Glutamatergic neuron (in vitro differentiated cells): ENCODE measurements around the gene DLL4. TPM values are rescaled to one million over a fixed set of nuclear protein-coding genes. Genes with fewer than 3 reads are reported as not detected.

ENCODE experiments used
- DNase-seq: peaks from one replicate; pipeline ENCODE4 v3.0.0; 2022
- H3K27ac Mint-ChIP-seq: one replicate; pipeline ENCODE4 v1.8.0; 2020; ENCODE audit warnings: mild to moderate bottlenecking, mixed read lengths, inconsistent platforms; ENCODE audit not compliant: unreplicated experiment
- H3K27me3 Mint-ChIP-seq: one replicate; pipeline ENCODE4 v1.8.0; 2020; ENCODE audit warnings: mild to moderate bottlenecking, moderate library complexity, mixed read lengths, inconsistent platforms; ENCODE audit not compliant: unreplicated experiment
- H3K36me3 Mint-ChIP-seq: one replicate; pipeline ENCODE4 v1.8.0; 2020; ENCODE audit warnings: mild to moderate bottlenecking, mixed read lengths, inconsistent platforms; ENCODE audit not compliant: unreplicated experiment
- H3K4me1 Mint-ChIP-seq: one replicate; pipeline ENCODE4 v1.8.0; 2020; ENCODE audit warnings: mild to moderate bottlenecking, low read depth, mixed read lengths, inconsistent platforms; ENCODE audit not compliant: unreplicated experiment
- H3K4me3 Mint-ChIP-seq: one replicate; pipeline ENCODE4 v1.8.0; 2020; ENCODE audit warnings: mild to moderate bottlenecking, mixed read lengths, inconsistent platforms; ENCODE audit not compliant: unreplicated experiment
- H3K9me3 Mint-ChIP-seq: one replicate; pipeline ENCODE4 v1.8.0; 2020; ENCODE audit warnings: mild to moderate bottlenecking, moderate library complexity, mixed read lengths, inconsistent platforms; ENCODE audit not compliant: unreplicated experiment
- total RNA-seq: library from RNA; stranded (reverse); fragmentation: NEBNext Ultra II Directional; extraction: Animal tissue kit (Norgen Biotek cat#: 25700); gene quantifications from one replicate; pipeline ENCODE4 v1.2.1, GENCODE V29; 2021; ENCODE audit not compliant: unreplicated experiment
- TF ChIP-seq, protein P1 (sequence below): fragments of 200-600 bp; sonication (generic); IDR thresholded peaks from one replicate; pipeline ENCODE4 v1.5.0; 2021; ENCODE audit not compliant: partially characterized antibody, unreplicated experiment

DLL4 gene
- total RNA-seq, 1 donor from 2014 or later, result 12.5 TPM

DNA sequence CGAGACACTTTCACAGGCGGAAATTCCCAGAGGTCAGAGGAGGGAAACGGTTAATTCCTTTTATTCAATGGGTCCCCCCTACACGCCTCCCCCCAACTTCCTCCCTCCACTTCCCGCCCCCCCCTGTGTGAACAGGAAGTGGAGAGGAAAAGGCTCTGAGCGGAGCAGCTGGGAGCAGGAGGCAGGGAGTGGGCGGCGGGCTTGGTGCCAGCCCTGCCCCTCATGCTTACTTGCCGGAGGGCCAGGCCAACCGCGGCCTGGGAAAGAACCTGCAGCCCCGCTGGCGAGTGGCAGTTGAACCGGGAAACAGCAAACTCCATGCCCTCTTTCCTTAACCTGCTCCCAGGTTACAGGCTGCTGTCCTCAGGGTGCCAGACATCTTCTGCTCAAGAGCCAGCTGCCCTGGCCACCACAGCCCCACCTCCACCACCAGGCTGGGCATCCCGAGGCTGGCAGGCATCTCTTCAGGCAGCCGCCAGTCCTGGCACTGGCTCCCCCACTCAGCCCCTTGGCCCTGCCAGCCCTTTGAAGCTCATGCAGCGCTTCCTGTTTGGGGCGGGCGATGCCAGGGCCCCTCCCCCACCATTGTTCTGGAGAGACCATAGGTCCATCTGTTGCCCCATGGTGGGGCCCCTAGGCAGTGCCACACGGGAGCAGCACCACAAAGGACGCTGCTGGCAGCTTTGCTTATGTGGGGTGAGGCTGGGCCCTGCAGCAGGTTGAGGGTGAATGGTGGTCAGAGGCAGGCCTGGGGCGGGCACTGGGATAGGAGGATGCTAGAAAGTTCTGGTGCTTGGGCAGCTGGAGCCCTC, 21.9 kb upstream of the DLL4 start:
- H3K27ac Mint-ChIP-seq, result no peak overlapping the region
- peaks cover 5% of the 10 kb centered on the region for H3K27me3 Mint-ChIP-seq
- H3K9me3 Mint-ChIP-seq, result peaks cover 7% of the 10 kb centered on the region
- TF ChIP-seq, protein P1, sequence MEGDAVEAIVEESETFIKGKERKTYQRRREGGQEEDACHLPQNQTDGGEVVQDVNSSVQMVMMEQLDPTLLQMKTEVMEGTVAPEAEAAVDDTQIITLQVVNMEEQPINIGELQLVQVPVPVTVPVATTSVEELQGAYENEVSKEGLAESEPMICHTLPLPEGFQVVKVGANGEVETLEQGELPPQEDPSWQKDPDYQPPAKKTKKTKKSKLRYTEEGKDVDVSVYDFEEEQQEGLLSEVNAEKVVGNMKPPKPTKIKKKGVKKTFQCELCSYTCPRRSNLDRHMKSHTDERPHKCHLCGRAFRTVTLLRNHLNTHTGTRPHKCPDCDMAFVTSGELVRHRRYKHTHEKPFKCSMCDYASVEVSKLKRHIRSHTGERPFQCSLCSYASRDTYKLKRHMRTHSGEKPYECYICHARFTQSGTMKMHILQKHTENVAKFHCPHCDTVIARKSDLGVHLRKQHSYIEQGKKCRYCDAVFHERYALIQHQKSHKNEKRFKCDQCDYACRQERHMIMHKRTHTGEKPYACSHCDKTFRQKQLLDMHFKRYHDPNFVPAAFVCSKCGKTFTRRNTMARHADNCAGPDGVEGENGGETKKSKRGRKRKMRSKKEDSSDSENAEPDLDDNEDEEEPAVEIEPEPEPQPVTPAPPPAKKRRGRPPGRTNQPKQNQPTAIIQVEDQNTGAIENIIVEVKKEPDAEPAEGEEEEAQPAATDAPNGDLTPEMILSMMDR, result no peak
- DNase-seq, result no peak
- H3K4me3 Mint-ChIP-seq, result no peak overlapping the region
- no peaks in the 10 kb centered on the region for H3K36me3 Mint-ChIP-seq
- peaks cover 42% of the 10 kb centered on the region for H3K4me1 Mint-ChIP-seq

GRCh38 chr15:40908095-40908494, 21.0 kb upstream of the DLL4 start:
- Mint-ChIP-seq H3K27ac (peak overlapping the region; percentile 48), H3K4me3 (no peak overlapping the region), H3K36me3 (no peaks in the 10 kb centered on the region), H3K9me3 (peaks cover 7% of the 10 kb centered on the region), H3K4me1 (peaks cover 42% of the 10 kb centered on the region), H3K27me3 (peaks cover 2% of the 10 kb centered on the region)
- no peak for DNase-seq
- TF ChIP-seq, protein P1, result no peak

DNA sequence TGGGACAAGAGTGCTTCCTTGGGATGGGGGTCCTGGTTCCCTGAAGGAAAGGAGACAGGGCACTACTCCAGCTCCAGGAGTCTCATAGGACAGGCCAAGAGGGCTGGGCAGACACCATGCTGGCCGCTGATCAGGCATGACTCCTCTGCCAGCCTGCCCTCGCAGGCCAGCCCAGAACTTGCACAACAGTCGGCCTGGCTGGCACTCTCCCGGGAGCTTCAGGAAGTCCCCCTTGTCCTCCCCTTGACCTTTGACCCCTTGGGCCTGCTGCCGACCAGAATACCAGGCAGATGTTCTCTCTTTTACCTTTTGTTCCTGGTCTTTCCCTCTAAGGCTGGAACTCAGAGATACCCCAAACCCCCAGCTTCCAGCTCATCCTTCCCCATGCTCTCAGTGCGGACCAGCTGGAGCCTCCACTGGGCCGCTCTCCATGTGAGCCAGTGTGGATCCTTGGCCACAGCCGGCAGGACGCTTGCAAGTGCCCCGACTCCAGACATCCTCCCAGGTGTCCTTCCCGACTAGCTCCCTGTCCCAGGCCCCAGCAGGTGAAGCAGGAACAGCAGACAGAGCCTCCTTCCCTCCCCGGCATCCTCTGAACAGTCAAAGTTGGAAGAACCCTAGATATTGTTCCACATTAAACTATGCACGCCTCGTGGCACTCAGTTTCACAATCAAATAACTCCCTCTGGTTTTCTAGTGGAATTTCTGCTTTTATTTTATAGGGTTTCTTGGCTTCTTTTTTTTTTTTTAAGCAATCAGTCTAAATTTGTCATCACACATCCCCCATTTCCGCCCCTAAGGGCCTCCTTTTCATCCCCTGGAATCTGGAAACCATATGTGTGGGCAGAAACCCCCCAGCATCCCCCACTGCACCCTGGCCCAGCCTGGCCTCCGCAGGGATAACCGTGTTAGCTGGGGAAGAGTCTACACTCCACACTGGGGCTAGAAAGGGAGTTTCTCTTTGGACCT, 19.2 kb upstream of the DLL4 start:
- TF ChIP-seq, protein P1, result no peak
- DNase-seq, result no peak
- Mint-ChIP-seq H3K27me3 (peaks cover 4% of the 10 kb centered on the region), H3K27ac (peak overlapping the region; percentile 82), H3K36me3 (no peaks in the 10 kb centered on the region), H3K9me3 (peaks cover 2% of the 10 kb centered on the region), H3K4me3 (peak overlapping the region; percentile 74), H3K4me1 (peaks cover 44% of the 10 kb centered on the region)

DNA sequence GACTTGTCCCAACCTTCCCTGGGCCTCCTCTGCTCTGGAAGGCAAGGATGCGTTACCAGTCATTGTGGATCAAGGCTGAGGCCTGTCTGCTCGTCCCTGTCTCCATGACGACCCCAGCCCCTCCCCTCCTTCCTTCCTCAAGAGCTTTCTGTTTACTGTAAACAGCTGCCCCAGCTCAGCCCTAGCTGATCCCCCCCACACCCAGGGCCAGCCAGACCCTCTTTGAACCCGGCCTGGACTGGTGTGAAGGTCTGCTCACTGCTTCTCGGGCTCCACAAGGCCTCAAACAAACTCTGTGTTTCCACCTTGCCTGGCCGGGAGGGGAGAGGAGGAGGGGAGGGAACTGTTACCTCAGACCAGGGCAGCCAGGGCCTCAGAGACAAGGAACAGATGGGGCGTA, 18.0 kb upstream of the DLL4 start:
- Mint-ChIP-seq H3K9me3 (peaks cover 2% of the 10 kb centered on the region), H3K4me3 (peak overlapping the region; percentile 65), H3K4me1 (peaks cover 39% of the 10 kb centered on the region), H3K36me3 (no peaks in the 10 kb centered on the region), H3K27me3 (peaks cover 4% of the 10 kb centered on the region), H3K27ac (peak overlapping the region; percentile 91)
- DNase-seq, result peak; percentile 57
- TF ChIP-seq, protein P1, result no peak
